ENCODE results near the gene ZCCHC10.
"Not testable (repeated sequence)": the region's sequence is repeated elsewhere in the genome, so short reads cannot be mapped to it uniquely, and the experiment has no call there.

The ZCCHC10 gene

DNA sequence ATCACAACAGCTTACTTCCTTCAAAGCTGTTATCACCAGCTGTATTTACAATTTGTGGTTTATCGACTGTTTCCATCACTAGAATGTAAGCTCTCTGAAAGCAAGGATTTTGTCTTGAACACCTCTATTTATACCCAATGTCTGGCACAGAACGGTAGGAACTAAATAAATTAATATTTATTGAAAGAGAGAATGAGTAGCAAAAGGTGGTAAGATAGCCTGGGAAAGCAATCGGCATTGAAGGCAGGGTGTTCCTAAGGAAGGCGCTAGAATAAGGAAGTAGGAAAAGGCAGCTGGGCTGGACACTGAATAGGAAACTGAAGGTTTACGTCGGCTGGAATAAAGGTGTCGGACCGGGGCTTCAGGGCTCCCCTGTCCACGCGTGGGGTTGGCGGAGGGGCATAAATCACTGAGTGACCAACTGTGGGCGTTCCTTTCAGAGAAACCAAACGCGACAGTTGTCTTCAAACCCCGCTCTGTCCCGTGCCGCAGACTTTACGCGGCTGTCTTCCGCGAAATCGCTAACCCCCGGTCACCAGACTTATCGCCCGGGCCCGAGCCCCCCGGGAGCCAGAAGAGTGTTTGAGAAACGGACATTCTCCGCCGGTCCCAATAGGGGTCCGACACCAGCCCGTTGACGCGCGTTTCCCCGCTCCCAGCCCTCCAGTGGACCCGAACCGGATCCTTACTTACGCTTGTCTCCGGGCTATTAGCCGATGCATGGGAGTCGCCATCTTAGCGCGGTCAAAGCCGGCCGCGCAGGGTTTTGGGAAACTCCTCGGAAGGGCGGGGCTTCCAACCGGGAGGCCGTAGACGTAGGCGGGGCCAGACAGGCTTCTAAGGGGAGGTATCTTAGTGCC is at the start of gene ZCCHC10:
TSS of gene ZCCHC10 (minus strand) at position 746 of the 860 bp plus-strand sequence. CDS start at position 734, 12 bp downstream.
- peak; percentile 52 for DNase-seq

DNA sequence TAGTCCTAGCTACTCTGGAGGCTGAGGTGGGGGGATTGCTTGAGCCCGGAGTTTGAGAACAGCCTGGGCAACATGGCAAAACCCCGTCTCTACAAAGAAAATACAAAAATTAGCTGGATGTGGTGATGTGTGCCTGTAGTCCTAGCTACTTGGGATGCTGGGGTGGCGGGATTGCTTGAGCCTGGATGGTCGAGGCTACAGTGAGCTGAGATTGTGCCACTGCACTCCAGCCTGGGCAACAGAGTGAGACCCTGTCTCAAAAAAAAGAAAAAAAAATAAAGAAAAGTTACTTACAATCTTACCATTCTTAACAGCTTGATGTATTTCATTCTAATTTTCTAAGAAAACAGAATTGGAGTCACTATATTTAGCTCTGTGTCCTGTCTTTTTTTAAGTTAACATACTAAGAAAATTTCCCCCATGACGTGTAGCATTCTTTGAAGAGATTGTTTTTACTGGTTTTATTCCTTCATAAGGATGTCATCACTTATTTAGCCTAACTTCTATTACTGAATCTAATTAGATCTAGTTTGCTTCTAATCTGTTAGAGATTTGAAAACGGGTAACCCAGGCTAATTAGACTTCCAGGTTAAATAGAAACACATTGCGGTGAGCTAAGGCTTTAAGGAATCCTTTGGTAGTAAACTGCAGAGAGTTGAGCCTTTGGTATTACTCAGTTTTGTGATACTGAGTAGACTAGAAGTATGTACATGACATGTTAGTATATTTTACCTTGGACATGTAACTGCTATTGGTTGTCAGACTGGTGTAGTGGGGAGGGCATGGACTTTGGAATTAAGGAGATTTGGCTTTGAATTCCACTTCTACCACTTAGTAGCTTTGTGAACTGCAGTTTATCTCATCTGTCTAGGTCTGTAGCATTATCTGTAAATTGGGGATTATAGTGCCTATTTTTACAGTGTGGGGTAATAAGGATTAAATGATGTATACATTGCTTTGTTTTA is 49.5 kb upstream of the ZCCHC10 start:
- no peak for DNase-seq

DNA sequence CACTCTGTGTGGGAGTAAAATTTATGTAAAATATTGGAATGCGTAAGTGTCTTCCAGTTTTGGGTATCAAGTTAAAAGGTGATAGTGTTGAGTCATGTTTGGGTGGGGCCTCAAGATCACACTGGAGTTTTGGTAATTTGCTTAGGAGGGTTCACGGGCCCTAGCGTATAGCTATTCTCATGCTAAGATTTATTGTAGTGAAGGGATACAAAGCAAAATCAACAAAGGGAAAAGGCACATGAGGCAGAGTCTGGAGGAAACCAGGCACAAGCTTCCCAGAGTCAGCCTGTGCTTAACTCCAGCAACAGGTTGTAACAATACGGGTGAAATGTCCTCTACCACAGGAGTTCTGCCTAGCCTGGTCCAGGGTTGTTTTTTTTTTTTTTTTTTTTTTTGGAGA is 45.7 kb upstream of the ZCCHC10 start:
- DNase-seq, result no peak

DNA sequence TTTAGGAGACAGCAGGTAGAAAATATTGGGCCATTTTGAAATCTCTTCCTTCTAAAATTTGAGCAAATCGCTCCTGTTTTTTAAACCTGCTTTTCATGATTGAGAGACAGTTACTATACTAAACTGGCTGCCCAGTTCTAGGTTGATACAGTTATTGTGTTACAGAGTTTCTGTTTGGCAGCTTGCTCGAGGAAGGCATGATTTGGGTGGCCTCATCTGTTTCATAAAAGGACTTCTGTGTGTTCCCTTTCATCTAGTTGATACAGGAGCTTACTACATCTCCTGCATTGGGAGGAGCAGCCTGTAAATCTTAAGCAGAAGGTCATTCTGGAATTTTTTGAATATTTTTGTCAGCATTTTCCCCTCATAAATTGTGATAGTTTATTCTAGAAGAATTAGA is 39.7 kb upstream of the ZCCHC10 start:
- no peak for DNase-seq

DNA sequence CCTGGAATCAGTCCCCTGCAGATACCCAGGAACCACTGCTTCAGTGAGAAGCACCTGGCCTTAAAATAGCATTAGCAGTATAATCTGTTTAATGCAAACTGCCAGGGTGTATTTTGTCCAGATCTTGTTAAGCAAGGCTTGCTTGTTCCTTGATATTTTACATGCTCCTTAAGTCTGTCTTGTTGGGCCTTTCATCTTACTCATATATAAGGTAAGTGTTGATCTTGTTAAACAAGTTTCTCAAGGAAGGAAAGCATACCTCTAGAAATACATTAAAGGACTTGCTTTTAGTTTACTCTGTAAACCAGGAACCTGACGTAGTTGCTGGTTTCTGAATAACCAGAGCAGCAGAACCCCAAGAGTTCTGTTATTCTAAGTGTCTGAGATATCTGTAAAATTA is 39.1 kb upstream of the ZCCHC10 start:
- no peak for DNase-seq

DNA sequence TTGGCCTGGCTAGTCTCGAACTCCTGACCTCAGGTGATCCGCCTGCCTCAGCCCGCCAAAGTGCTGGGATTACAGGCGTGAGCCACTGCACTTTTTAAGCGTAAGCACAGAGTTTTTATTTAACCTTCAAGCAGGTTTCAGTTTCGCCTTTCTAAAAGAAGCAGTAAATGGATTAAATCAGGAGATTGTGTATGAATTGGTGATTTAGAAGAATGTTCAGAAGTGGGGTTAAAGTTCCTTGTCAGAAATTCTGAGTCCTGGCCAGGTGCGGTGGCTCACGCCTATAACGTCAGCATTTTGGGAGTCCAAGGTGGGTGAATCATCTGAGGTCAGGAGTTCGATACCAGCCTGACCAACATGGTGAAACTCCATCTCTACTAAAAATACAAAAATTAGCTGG is 37.6 kb upstream of the ZCCHC10 start:
- no peak for DNase-seq

DNA sequence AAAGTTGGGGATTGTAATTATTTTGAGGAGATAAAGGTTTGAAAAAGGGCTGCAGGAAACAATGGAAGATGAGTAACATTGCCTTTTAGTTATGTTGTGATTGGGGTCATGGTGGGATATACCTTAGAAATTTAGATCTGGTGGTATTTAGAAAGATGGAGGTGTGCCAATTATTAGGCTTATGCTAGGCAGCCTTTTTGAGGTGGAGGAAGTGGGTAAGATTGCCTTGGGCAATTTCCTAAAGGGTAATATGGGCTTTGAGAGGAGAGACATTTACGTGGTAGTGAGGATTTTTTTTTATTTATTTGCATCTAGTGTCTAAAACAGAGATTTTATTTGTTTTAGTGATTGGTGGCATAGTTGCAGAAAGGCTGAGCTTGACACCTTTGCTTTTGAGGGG is 35.9 kb upstream of the ZCCHC10 start:
- no peak for DNase-seq

DNA sequence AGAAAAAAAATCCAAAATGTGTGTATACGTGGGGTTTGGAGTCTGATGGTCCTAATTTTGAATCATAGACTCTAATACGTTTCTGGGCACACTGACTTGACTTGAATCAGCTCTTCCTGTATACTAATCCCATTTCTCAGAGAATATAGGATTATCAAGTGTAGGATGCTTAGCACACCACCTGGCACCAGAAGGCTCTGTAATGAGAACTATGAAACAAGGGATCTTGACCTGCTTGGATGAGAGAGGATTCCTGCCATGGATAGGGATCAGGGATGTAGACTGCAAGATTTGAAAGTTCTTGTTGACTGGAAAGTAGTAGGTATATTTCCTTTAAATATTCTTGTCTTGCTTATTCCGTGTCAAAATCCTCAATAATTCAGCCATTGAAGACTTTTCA is 33.3 kb upstream of the ZCCHC10 start:
- DNase-seq, result no peak

DNA sequence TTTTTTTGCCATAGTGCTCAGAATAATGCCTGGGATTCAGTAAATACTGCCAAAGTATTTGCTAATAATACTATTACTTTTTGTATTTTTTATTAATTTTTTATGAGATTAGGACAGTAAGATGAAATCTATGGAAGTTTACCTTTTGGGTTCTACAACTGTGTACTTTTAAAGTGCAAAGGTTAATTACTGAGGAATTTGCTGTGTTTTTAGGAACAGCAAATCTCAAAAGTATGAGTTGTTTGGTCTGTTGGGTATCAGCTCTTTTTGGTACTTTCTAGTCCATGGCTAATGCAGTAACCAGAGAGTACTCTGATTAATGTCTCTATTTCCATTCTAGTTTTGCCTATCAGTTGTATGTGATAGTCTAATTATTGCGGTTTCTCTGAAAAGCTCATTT is 30.5 kb upstream of the ZCCHC10 start:
- DNase-seq, result no peak

DNA sequence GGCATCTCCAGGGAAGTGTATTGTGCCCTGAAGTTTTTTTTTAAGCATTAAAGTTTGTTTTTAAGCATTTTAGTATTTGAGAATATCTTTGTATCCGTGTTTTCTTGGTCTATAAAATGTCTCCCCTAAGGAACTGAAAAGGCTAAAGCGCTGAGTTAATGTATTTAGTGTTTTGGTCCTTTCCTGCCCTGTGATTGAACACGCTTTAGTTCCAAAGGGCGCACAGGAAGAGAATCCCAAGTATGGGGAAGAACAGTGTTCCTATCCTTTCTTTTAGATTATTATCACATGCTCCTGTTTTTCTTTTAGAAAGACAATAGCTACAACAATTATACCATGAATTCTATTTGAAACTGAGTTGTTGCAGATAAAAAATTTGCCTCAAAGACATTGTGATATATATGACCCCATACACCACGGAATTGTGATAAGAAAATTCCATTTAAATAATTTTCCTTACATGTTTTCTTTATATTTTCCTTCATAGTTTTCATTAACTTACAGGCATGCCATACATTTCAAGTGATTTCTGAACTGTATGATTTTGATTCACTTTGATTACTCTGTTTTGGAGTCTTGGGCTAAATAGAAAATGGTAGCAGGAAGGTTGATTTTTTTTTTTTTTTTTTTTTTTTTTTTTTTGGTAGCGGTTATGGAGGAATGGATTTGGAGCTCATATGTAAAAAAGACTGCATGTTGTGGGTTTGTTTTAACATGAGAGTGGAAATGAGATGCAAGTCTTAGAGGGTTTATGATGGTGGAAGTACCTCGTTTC is 28.5 kb upstream of the ZCCHC10 start:
- DNase-seq, result no peak

DNA sequence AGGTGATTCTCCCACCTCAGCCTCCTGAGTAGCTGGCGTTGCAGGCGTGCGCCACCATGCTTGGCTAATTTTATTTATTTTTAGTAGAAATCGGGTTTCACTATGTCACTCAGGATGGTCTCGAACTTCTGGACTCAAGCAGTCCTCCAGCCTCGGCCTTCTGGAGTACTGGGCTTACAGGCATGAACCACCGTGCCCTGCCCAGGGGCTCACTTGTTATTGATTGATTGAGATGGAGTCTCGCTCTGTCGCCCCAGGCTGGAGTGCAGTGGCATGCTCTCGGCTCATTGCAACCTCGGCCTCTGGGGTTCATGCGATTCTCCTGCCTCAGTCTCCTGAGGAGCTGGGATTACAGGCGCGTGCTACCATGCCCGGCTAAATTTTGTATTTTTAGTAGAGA is 27.1 kb upstream of the ZCCHC10 start:
- no peak for DNase-seq

DNA sequence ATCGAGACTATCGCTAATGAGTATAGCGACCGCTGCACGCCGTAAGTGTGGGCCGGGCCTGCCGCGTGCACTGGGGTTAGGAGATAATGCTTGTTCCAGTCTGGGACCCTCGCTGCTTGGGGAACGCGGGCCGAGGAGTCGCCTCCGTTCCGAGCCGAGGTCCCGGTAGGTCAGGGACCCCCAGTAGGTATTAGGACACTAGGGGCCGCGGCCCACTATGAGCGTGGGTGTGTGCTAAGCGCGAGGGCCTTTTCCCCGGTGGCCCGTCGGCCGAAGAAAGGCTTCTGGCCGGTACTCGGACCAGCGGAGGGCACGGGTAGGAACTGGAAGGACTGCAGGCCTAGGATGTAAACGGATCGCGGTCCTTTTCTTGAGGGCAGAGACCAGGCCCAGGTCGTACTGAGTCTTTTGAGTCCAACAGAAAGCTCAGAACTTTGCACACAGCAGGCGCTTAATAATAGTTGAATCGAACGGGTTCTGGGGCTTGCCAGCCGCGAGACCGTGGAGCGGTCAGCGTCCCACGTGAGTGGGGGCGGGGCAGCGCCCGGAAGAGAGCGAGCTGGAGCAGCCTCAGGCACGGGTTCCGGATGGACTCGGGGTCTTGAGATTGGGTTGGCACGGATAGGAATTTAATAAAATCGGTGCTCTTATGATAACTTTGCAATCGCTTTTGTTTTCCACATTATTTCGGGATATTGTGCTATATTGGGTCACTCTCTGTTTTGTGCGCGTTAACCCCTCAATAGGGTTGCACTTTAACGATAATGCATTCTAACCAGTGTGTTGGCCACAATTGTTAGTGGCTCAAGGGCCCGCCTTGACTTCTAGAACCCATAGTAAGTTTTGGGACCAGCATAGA is 26.2 kb upstream of the ZCCHC10 start:
- no peak for DNase-seq

DNA sequence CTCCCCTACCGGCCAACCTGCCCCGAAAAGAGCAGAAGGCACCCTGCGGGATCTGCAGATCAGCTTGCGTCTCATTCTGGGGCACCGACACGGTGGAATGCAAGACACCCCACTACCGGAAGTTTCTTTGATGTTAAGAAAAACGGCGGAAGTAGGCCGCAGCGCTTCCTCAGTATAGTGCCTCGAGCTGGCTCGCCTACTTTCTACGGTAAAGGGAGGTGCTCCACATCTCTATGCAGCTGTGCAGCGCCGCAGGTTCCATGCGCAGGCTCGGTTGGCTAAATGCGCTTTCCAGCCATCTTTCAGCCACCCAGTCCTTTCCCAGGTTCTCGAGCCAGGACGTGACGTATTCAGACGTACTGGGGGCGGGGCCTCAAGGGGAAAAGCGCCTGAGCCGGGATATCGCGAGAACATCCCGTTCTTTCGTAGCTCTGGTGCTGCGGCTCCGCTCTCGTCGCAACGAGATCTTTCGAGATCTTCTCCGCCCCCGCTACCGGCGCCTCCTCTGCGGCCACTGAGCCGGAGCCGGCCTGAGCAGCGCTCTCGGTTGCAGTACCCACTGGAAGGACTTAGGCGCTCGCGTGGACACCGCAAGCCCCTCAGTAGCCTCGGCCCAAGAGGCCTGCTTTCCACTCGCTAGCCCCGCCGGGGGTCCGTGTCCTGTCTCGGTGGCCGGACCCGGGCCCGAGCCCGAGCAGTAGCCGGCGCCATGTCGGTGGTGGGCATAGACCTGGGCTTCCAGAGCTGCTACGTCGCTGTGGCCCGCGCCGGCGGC is 25.4 kb upstream of the ZCCHC10 start, which contains the start of gene HSPA4:
TSS of gene HSPA4 (plus strand) at position 472 of the 775 bp plus-strand sequence. CDS start at position 710, 238 bp downstream.
- DNase-seq, result peak; percentile 89

DNA sequence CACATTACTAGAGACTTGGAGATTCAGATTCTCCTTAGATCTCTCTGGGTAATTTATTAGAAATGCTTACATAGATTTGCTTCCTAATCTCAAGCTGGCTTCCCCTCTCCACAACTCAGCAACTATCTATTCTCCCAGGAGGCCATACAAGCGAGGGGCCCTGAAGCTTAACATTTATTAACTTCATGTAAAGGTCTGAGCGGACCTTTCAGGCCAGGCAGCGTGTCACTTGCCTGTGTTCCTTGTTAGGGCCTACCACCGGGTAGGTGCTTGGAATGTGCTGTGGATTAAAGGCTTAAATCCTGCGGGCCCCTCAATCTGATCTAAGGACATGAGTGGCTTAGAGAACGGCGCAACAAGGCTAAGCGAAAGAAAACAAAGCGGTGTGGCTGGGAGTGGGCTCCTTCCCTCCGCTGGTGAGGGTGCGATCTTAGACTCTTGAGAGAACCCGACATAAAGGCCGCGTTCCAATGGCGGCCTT is 24.8 kb upstream of the ZCCHC10 start:
- DNase-seq, result no peak

DNA sequence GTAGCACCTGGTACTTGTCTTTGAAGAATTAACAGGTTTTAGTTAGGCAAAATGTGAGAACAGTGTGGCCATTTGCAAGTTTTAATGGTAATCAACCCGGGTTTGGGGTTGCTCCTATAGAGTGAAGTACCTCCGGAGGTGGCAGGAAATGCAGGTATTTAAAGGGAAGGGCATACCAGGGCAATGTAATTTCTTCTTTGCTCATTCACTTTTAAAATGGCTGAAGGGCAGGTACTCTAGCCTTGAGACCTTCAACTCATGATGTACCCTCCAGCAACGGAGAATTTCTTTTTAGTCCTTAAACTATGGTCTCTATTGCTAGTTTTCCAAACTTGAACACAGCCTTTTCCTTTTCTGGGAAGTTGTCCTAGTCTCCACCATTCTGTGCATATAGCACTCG is 24.2 kb upstream of the ZCCHC10 start:
- DNase-seq, result no peak

DNA sequence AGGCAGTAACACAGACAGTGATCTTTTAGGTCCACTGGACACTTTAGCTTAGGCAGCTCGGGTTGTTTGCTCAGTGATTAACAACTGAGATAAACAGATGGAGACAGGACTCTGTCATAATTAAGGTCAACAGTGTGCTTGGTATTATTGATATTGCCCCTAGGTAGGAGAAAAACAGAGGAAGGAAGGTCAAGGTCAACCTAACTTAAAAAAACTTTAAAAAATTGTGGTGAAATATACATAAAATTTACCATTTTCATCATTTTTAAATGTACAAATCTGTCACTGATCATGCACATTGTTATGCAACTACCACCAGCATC is 23.3 kb upstream of the ZCCHC10 start:
- DNase-seq, result no peak

DNA sequence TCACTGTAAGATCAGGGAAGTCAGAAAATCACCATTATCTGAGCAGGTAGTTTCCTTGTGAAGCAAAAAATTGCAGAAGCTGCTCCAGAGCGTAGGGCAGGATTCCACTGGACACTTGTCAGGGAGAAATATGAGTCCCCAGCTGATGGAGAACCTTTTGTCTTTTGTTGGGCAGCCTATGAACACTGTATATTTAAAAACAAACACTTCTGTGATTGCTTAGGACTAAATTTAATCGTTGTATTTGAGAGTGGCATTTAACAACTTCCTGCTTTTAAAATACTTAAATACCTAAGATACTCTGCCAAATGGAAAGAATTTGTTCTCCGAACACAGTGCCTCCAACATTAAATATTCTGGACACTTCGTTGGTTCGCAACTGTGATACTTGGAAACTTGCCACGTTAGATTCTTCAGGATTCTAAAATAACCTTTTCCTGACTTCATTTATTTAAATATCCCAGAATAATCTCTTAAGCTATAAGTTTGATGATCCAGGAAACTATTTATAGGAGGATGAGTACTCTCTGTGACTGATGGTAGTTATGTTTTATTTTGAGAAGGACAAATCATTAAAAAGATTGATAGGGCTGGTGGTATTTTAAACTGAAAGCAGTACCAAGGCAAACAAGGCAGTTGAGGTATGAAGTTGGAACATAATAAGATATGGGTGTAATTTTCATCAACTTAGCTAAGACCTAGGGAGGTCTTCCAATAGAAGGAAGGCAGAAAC is 22.8 kb upstream of the ZCCHC10 start:
- DNase-seq, result no peak

DNA sequence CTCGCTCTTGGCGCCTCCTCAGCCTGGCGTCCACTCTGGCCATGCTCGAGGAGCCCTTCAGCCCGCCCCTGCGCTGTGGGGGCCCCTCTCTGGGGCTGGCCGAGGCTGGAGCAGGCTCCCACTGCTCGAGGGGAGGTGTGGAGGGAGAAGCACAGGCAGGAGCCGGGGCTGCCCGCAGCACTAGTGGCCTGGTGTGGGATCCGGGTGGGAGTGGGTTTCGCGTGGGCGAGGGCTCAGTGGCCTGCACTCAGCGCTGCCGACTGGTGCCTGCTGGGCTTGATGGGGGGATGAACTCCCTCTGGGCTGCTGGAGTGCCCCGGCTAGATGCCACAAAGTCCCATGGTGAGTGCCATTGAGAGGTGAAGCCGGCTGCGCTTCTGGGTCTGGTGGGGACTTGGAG is 21.1 kb upstream of the ZCCHC10 start:
- no peak for DNase-seq

DNA sequence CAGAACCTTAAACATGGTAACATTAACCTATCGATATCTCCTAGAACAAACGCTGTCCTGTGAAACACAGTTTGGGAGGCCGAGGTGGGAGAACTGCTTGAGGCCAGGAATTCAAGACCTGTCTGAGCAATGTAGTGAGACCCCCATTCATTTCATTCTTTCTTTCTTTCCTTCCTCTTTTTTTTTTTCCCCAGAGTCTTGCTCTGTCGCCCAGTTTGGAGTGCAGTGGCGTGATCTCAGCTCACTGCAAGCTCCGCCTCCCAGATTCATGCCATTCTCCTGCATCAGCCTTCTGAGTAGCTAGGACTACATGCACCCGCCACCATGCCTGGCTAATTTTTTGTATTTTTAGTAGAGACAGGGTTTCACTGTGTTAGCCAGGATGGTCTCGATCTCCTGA is 20.2 kb upstream of the ZCCHC10 start:
- DNase-seq, result not testable (repeated sequence)

DNA sequence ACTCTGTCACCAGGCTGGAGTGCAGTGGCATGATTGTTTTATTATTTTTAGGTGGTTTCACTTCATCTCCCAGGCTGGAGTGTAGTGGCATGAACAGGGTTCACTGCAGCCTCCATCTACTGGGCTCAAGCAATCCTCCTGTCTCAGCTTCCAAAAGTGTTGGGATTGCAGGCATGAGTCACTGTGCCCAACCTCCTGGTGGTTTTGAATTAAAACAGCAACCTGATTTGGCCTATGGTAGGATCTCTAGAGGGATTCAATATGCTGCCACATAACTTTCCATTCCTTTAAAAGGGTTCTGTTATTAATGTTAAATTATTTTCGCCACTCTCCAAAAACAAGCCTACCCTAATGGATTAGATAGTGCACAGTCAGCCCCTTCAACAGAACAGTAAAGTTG is 15.6 kb upstream of the ZCCHC10 start:
- no peak for DNase-seq
